GM21529 (cell line): Measurements from ENCODE around the gene ESPNL.

Source experiments
- ATAC-seq: cut with Tn5 transposase; IDR thresholded peaks from one replicate; pipeline ENCODE4 v1.9.1; 2021; ENCODE audit not compliant: unreplicated experiment

The ESPNL gene

GRCh38 chr2:238079874-238080327 lies 20.2 kb upstream of the ESPNL start:
- no peak for ATAC-seq

GRCh38 chr2:238080518-238080917 lies 19.6 kb upstream of the ESPNL start:
- ATAC-seq, result no peak

DNA sequence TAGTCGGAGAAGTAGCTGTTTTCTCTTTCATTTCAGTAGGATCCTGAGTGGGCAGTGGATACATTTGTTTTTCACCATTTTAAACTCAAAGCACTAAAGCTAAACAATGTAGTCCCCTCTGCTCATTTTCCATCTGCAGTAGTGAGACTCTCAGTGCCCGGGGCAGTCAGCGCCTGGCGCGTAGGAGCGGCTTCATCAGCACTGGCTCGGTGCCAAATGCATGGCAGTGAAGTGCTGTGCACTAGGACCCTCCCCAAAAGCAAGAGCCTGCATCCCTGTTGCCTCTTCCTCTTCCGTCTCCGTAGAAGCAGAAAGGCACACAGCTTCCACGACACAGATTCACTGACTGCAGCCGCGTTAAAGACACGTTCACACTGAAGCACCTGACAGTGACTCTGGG lies 19.0 kb upstream of the ESPNL start:
- ATAC-seq, result no peak

DNA sequence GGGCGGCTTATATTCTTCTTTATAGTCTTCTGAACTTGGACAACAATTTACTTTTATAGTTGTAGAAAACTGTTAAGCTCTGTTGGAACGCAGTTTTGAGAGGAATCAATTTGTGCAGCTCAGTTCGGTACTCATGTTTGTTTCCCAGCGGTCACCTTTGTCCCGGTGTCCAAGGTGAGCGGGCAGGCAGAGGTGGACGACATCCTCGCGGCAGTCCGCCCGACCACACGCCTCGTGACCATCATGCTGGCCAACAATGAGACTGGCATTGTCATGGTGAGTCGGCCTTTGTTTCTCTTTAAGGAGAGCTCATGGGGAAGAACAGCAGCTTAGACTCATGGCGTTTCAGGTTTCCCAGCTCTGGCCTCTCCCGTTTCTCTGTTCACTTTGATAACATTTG lies 18.6 kb upstream of the ESPNL start:
- no peak for ATAC-seq

DNA sequence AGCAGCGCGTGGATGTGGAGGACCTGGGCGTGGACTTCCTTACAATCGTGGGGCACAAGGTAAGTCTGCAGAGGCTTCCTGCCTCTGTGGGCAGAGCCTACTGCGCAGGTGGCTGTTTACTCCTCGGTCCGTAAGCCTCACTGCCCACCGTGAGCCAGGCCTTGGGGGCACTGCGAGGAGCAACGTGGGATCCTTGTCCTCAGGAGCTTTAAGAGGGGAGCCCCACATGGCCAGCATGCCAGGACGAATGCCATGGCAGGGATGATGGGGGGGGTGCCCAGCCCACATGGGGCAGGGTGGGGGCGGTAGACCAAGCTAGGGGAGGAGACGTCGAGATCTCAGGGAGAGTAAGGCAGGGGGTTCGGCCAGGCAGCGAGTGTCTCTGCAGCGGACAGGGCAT lies 18.0 kb upstream of the ESPNL start:
- no peak for ATAC-seq

DNA sequence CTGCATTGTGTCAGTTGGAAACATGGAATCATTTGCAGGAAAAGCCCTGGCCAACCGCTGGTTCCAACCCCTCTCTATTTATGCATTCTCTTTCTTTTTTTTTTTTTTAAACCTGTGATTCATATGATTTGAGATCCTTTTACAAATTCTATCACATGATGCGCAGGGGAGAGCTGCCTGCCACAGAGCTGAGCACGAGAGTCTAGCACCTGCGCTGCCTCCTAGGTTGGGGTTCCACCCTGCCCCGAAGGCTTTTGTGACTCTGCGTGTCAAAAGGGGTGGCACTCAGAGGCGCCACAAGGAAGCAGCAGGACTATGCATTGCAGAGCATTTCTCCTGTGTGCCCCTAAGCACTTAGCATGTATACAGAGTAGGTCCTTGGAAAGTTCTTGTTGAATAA lies 17.3 kb upstream of the ESPNL start:
- no peak for ATAC-seq

DNA sequence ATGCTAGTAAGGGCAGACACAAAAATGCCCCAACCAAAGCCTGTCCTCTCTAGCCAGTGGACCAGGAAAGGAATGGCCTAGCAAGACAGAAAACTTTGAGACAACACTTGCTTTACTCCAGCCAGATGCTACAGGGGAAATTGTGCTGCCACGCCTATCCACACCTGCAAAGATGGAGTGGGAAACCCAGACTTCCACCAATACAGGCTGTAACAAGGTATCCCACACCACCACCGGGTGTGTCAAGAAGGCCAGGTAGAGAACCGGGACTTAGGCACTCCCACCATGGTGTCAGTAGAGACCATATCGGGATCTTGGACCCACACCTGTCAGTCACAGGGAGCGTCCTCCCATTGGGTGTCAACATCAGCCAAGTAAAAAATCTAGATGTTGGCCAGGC lies 16.2 kb upstream of the ESPNL start:
- ATAC-seq, result no peak

GRCh38 chr2:238084761-238085160 lies 15.4 kb upstream of the ESPNL start:
- no peak for ATAC-seq

GRCh38 chr2:238085899-238086298 lies 14.2 kb upstream of the ESPNL start:
- ATAC-seq, result no peak

- ATAC-seq, result no peak
Observed at GRCh38 chr2:238087211-238087610, 12.9 kb upstream of the ESPNL start.

DNA sequence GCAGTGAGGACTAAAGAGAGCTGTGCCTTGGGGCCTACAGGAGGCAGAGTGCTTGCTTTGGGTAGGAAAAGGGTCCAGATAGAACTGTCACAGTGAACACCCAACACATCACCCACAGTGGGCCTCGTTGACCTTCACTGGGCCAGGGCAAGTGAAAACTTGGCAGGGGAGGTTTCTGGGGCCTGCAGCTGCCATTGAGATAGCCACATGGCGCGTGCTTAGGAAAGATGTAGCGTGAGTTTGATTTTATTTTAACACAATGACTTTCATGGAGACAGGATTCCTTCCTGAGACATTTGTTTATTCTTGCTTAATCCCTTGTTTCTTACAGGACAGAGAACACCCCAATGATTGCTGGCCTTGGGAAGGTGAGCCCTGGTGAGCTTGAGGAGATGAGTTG lies 9.3 kb upstream of the ESPNL start:
- ATAC-seq, result no peak

- ATAC-seq, result no peak
Observed at GRCh38 chr2:238091436-238092060, 8.6 kb upstream of the ESPNL start.

- ATAC-seq, result no peak
Observed at GRCh38 chr2:238092486-238093035, 7.6 kb upstream of the ESPNL start.

GRCh38 chr2:238093181-238094140 lies 6.7 kb upstream of the ESPNL start:
- no peak for ATAC-seq

GRCh38 chr2:238094438-238095022 lies 5.6 kb upstream of the ESPNL start:
- no peak for ATAC-seq

DNA sequence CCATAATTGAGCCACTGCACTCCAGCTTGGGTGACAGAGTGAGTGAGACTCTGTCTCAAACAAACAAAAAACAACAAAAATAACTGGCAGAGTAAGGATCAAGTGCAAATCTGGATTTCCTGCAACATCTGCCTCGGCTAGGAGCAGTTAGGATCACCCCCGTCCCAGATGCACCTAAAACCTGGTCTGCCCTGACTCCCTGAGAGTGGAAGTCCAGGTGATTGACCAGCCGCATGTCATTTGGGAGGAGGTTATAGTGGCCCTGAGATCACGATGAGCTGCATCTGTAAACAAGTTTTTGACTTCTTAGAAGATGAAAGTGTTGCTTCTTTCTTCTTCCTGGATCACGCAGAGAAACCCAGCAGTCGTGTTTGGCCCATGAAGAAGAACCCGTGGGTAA lies 5.0 kb upstream of the ESPNL start:
- ATAC-seq, result no peak

GRCh38 chr2:238096311-238097011 lies 3.7 kb upstream of the ESPNL start:
- no peak for ATAC-seq

GRCh38 chr2:238097201-238097987 lies 2.7 kb upstream of the ESPNL start:
- ATAC-seq, result no peak

DNA sequence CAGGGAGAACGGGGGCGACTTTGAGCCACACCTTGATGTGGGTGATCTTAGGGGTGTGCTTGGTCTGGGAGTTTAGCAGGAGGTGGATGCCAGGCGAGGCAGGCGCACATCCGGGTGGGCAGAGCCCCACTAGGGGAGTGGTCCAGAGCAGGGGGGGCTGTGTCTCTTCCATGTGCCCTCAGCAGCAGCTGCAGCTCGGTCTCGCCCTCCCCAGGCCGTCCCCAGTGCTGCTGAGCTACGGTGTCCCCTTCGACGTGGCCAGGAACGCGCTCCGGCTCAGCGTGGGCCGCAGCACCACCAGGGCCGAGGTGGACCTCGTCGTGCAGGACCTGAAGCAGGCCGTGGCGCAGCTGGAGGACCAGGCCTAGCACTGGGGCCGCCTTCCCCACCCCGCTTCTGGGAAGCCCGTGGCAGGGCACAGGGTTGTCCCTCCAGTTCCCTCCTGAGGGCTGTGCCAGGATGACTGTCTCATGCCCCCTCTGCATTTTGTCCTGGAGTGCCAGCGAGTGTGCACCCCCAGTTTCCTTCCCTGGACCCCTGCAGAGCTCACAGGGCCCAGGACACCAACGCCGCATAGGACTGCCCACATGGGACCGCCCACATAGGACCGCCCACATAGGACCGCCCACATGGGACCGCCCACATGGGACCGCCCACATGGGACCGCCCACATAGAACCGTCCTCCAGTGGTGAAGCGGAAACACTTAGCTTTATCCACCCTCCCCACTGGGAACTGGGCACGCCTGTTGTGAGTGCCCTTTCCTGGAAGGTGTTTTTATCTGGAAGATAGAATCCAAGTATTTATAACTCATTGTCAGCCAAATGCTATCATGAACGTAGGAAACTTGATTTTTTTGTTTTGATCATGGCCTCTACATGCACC lies 1.9 kb upstream of the ESPNL start:
- ATAC-seq, result peak; percentile 70
